Measurements from ENCODE around the gene DNM3.

DNA sequence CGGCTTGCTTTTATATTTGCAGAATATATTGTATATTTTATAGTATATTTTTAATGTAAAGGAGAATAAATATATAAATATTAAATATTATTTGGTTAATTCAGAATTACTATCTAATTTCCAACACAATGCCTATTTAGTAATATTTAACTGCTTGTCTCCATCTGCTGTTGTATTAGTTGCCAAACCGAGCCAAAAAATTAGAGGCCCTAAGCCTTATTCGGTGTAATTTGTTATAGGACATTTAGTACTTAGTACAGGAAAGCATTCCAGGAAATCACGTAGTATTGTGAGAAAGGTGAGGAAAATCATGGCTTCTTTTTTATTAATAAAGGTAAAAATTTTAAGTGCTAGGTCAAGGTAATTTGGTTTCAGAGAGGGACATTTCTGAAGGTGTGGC is 93.8 kb downstream of the DNM3 start:
- TF ChIP-seq POLR2A (IDR thresholded peaks at IDR 0.05), result no peak
- TF ChIP-seq, protein P1, sequence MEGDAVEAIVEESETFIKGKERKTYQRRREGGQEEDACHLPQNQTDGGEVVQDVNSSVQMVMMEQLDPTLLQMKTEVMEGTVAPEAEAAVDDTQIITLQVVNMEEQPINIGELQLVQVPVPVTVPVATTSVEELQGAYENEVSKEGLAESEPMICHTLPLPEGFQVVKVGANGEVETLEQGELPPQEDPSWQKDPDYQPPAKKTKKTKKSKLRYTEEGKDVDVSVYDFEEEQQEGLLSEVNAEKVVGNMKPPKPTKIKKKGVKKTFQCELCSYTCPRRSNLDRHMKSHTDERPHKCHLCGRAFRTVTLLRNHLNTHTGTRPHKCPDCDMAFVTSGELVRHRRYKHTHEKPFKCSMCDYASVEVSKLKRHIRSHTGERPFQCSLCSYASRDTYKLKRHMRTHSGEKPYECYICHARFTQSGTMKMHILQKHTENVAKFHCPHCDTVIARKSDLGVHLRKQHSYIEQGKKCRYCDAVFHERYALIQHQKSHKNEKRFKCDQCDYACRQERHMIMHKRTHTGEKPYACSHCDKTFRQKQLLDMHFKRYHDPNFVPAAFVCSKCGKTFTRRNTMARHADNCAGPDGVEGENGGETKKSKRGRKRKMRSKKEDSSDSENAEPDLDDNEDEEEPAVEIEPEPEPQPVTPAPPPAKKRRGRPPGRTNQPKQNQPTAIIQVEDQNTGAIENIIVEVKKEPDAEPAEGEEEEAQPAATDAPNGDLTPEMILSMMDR (IDR thresholded peaks at IDR 0.05), result no peak

Measured in adrenal gland (tissue), 5 donors.